ENCODE measurements around the gene MEIOB.

Gene MEIOB

GRCh38 chr16:1846416-1846815 is 25.5 kb downstream of the MEIOB start:
- Histone ChIP-seq H3K4me1 (ENCODE audit: insufficient read depth, low read length) (no peaks in the 10 kb centered on the region), H3K27ac (ENCODE audit: low read depth, low read length) (no peak overlapping the region), H3K27me3 (ENCODE audit: control insufficient read depth in 1 of 2, insufficient read depth in 2 of 2, low read length in 2 of 2) (no peaks in the 10 kb centered on the region), H3K4me3 (ENCODE audit: low read depth in 1 of 2, low read length in 2 of 2) (no peak overlapping the region), H3K36me3 (ENCODE audit: insufficient read depth, low read length) (no peaks in the 10 kb centered on the region), H3K9ac (ENCODE audit: low read length) (no peak overlapping the region), H3K9me3 (ENCODE audit: low read length) (no peaks in the 10 kb centered on the region)

DNA sequence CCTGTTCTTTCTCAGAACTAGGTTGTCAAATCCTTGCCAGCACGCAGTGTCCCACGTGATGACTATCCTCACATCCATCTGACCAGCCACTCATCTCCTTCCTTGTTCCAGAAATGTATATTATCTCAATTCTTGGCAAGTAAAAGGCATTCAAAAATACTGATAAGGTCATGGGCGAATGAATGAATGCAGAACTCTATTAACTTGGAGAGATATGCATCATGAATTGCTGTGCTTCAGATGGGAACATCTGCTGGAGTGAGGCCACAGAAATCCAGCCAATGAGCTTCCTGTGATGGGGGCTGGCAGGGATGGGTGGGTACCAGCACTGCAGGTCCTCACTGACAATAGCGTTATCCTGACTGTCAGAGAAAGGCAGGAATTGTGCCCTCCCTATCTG is 26.0 kb downstream of the MEIOB start:
- no peaks in the 10 kb centered on the region for H3K9me3 ChIP-seq (ENCODE audit: low read length)
- no peaks in the 10 kb centered on the region for H3K27me3 ChIP-seq (ENCODE audit: control insufficient read depth in 1 of 2, insufficient read depth in 2 of 2, low read length in 2 of 2)
- H3K4me1 ChIP-seq (ENCODE audit: insufficient read depth, low read length): no peaks in the 10 kb centered on the region

DNA sequence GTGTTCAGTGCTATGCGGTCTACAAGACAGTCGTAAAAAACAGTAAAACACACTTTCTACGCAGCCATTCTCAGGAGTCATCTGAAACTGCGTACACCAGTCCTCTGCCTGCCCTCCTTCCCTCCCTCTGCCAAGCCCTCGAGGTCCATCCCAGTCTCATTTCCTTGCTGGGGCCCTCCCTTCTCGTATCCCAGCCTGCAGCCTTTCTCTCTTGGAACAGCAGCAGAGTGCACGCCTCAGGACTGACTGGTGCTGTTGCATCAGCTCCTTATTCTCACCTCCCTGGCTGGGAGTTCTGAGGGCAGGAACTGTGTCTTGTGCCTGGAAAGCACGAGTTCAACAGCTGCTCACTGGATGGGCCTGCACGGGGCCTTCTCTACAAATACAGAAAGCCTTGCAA is 32.4 kb downstream of the MEIOB start:
- Histone ChIP-seq H3K9me3 (ENCODE audit: low read length) (no peaks in the 10 kb centered on the region), H3K4me3 (ENCODE audit: low read depth in 1 of 2, low read length in 2 of 2) (no peak overlapping the region), H3K36me3 (ENCODE audit: insufficient read depth, low read length) (no peaks in the 10 kb centered on the region), H3K27ac (ENCODE audit: low read depth, low read length) (no peak overlapping the region), H3K4me1 (ENCODE audit: insufficient read depth, low read length) (no peaks in the 10 kb centered on the region), H3K9ac (ENCODE audit: low read length) (no peak overlapping the region), H3K27me3 (ENCODE audit: control insufficient read depth in 1 of 2, insufficient read depth in 2 of 2, low read length in 2 of 2) (no peaks in the 10 kb centered on the region)

More for the DNA sequence above, 26.0 kb downstream of the MEIOB start:
- Histone ChIP-seq H3K36me3 (ENCODE audit: insufficient read depth, low read length) (no peaks in the 10 kb centered on the region), H3K9ac (ENCODE audit: low read length) (no peak overlapping the region), H3K27ac (ENCODE audit: low read depth, low read length) (no peak overlapping the region), H3K4me3 (ENCODE audit: low read depth in 1 of 2, low read length in 2 of 2) (no peak overlapping the region)

GRCh38 chr16:1834096-1834495 is 37.9 kb downstream of the MEIOB start:
- H3K9me3 ChIP-seq (ENCODE audit: low read length): no peaks in the 10 kb centered on the region
- peaks cover 4% of the 10 kb centered on the region for H3K4me1 ChIP-seq (ENCODE audit: insufficient read depth, low read length)
- no peaks in the 10 kb centered on the region for H3K27me3 ChIP-seq (ENCODE audit: control insufficient read depth in 1 of 2, insufficient read depth in 2 of 2, low read length in 2 of 2)
- no peak overlapping the region for H3K4me3 ChIP-seq (ENCODE audit: low read depth in 1 of 2, low read length in 2 of 2)
- no peak overlapping the region for H3K9ac ChIP-seq (ENCODE audit: low read length)
- no peak overlapping the region for H3K27ac ChIP-seq (ENCODE audit: low read depth, low read length)
- H3K36me3 ChIP-seq (ENCODE audit: insufficient read depth, low read length): peaks cover 15% of the 10 kb centered on the region

DNA sequence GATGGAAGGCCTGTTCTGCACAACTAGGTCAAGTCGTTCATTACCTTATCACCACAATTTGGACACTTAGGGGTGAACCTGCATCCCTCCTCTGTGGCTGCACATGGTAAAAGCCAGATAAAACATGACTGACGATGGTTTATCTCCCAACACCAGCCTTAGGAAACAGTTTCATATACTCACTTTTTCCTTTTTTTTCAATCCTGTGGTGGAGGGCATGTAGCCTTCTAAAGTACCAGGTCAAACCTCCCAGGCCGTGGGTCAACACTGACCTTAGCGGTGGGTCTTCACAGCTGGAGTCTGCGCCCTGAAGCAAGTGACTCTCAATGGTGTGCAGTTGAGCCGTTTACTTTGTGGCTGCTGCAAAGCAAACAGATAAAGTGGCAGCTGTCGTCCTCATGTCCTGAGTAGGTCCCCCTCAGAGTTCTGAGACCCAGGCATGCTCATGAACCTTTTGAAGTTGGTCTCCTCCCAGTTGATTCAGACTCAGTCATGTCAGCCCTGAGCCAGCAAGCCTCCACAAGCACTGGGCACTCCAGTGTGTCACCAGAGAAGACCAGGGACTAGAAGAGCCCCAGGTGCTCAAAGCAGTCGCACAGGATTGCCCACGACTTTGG is 39.0 kb downstream of the MEIOB start:
- H3K27me3 ChIP-seq (ENCODE audit: control insufficient read depth in 1 of 2, insufficient read depth in 2 of 2, low read length in 2 of 2): no peaks in the 10 kb centered on the region
- peaks cover 16% of the 10 kb centered on the region for H3K4me1 ChIP-seq (ENCODE audit: insufficient read depth, low read length)
- no peak overlapping the region for H3K4me3 ChIP-seq (ENCODE audit: low read depth in 1 of 2, low read length in 2 of 2)
- H3K36me3 ChIP-seq (ENCODE audit: insufficient read depth, low read length): peaks cover 15% of the 10 kb centered on the region
- no peak overlapping the region for H3K9ac ChIP-seq (ENCODE audit: low read length)
- H3K27ac ChIP-seq (ENCODE audit: low read depth, low read length): no peak overlapping the region
- H3K9me3 ChIP-seq (ENCODE audit: low read length): no peaks in the 10 kb centered on the region

GRCh38 chr16:1831186-1832075 is 40.5 kb downstream of the MEIOB start:
- Histone ChIP-seq H3K4me3 (ENCODE audit: low read depth in 1 of 2, low read length in 2 of 2) (no peak overlapping the region), H3K36me3 (ENCODE audit: insufficient read depth, low read length) (peaks cover 15% of the 10 kb centered on the region), H3K4me1 (ENCODE audit: insufficient read depth, low read length) (peaks cover 20% of the 10 kb centered on the region), H3K27me3 (ENCODE audit: control insufficient read depth in 1 of 2, insufficient read depth in 2 of 2, low read length in 2 of 2) (no peaks in the 10 kb centered on the region), H3K9ac (ENCODE audit: low read length) (no peak overlapping the region), H3K27ac (ENCODE audit: low read depth, low read length) (no peak overlapping the region), H3K9me3 (ENCODE audit: low read length) (no peaks in the 10 kb centered on the region)

DNA sequence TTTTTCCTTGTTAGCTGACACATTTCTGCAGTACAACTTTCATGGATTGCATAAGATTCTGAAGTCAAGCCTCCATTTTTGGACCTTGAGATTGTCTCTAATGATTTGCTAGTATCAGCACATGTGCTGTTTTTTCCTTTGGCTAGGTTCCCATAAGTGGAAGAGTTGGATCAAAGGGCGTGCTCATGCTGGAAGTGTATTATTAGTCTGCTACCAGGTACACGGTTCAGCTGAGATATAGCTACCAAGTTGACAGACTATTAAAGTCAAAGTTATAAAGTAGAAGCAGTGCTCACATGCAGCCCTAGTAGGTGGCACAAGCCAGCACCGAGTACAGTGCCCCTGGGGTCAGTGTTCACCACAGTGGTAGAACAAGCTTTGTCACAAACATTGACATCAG is 41.8 kb downstream of the MEIOB start:
- H3K4me1 ChIP-seq (ENCODE audit: insufficient read depth, low read length): peaks cover 27% of the 10 kb centered on the region
- H3K27me3 ChIP-seq (ENCODE audit: control insufficient read depth in 1 of 2, insufficient read depth in 2 of 2, low read length in 2 of 2): no peaks in the 10 kb centered on the region
- H3K27ac ChIP-seq (ENCODE audit: low read depth, low read length): no peak overlapping the region
- H3K36me3 ChIP-seq (ENCODE audit: insufficient read depth, low read length): peaks cover 15% of the 10 kb centered on the region
- H3K4me3 ChIP-seq (ENCODE audit: low read depth in 1 of 2, low read length in 2 of 2): no peak overlapping the region
- no peaks in the 10 kb centered on the region for H3K9me3 ChIP-seq (ENCODE audit: low read length)
- no peak overlapping the region for H3K9ac ChIP-seq (ENCODE audit: low read length)

- peak overlapping the region in 1 of 2 donors; percentile 41 for H3K4me3 ChIP-seq (ENCODE audit: low read depth in 1 of 2, low read length in 2 of 2)
- no peak overlapping the region for H3K27ac ChIP-seq (ENCODE audit: low read depth, low read length)
- no peaks in the 10 kb centered on the region for H3K27me3 ChIP-seq (ENCODE audit: control insufficient read depth in 1 of 2, insufficient read depth in 2 of 2, low read length in 2 of 2)
- no peaks in the 10 kb centered on the region for H3K9me3 ChIP-seq (ENCODE audit: low read length)
- peaks cover 15% of the 10 kb centered on the region for H3K36me3 ChIP-seq (ENCODE audit: insufficient read depth, low read length)
- H3K9ac ChIP-seq (ENCODE audit: low read length): no peak overlapping the region
- H3K4me1 ChIP-seq (ENCODE audit: insufficient read depth, low read length): peaks cover 40% of the 10 kb centered on the region
These were observed 43.1 kb downstream of the MEIOB start for GRCh38 chr16:1828645-1829410.

DNA sequence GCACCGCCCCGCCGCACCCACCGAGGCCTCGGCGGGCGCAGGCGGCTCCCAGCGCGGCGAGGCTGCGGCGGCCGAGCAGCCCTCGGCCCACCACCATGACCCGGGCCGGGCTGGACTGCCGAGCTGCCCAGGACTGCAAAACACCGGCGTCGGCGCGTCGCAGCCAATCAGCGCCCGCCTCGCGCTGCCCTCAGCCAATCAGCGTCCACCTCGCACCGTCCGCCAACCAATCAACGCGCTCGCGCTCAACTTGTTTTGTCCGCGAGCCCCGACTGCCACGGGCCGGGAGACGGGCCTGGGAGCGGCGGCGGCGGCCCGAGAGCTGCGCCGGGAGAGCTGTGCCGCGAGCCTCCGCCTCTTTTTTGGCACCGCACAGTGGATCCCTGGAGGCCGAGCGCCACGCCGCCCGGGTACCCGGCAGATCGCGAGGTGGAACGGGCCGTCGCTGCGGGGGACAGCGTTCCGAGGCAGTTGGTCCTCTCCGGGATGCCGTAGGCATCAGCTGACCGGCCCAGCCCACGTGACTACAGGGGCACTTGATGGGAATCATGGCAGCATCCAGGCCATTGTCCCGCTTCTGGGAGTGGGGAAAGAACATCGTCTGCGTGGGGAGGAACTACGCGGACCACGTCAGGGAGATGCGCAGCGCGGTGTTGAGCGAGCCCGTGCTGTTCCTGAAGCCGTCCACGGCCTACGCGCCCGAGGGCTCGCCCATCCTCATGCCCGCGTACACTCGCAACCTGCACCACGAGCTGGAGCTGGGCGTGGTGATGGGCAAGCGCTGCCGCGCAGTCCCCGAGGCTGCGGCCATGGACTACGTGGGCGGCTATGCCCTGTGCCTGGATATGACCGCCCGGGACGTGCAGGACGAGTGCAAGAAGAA is 45.0 kb downstream of the MEIOB start, which contains the start of the genes FAHD1 and HAGH:
FAHD1 (plus strand) TSS at position 516 of the 883 bp plus-strand sequence; CDS start at position 549, 33 bp downstream.
HAGH (minus strand) TSS at position 135 of the 883 bp plus-strand sequence; CDS start at position 97, 38 bp downstream.
- Histone ChIP-seq H3K4me1 (ENCODE audit: insufficient read depth, low read length) (peaks cover 42% of the 10 kb centered on the region), H3K4me3 (ENCODE audit: low read depth in 1 of 2, low read length in 2 of 2) (peak within 1 kb of the TSS; percentile 93 to 99), H3K9ac (ENCODE audit: low read length) (peak within 1 kb of the TSS; percentile 44), H3K36me3 (ENCODE audit: insufficient read depth, low read length) (peaks cover 25% of the 10 kb centered on the region), H3K9me3 (ENCODE audit: low read length) (no peaks in the 10 kb centered on the region), H3K27ac (ENCODE audit: low read depth, low read length) (peak within 1 kb of the TSS; percentile 84), H3K27me3 (ENCODE audit: control insufficient read depth in 1 of 2, insufficient read depth in 2 of 2, low read length in 2 of 2) (no peaks in the 10 kb centered on the region)

DNA sequence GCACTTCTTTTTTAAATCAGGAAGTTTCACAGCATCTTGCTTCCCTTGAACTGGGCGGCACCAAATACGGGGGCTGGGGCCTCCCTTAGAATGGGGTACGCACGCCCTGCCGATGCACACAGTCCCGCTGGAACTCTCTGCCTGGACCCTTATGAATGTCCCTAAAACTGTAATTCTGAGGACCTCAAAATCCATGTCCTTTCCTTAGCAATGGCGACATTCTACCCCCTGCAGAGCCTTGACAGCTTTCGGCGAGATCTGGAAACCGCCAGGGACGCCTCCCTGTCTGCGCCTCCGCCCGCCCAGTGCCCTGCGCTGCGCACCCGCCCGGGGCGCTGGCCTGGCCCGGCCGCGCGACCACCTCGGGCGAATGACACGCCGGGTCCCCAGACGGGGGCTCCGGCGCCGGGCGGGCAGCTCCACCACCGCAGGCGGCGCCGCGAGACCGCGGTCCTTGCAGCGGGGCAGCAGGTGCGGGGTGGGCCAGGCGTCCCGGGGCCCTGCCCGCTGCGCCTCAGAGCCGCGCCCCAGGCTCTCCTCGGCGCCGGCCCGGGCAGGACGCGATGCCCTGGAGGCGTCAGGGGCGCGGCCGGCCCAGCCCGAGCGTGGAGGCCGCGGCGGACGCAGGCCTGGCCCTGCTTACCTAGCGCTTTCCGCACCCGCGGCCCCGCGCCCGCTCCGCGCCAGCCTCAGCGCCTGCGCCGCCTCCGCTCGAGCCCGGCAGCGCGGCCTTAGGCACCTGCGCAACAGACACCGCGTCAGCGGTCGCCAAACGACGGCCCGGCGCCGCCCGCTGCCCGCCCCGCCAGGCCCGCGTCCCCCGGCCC is 45.9 kb downstream of the MEIOB start:
- H3K36me3 ChIP-seq (ENCODE audit: insufficient read depth, low read length): peaks cover 28% of the 10 kb centered on the region
- no peaks in the 10 kb centered on the region for H3K9me3 ChIP-seq (ENCODE audit: low read length)
- H3K9ac ChIP-seq (ENCODE audit: low read length): peak overlapping the region; percentile 44
- H3K27ac ChIP-seq (ENCODE audit: low read depth, low read length): peak overlapping the region; percentile 49
- H3K4me1 ChIP-seq (ENCODE audit: insufficient read depth, low read length): peaks cover 42% of the 10 kb centered on the region
- peak overlapping the region; percentile 66 to 75 for H3K4me3 ChIP-seq (ENCODE audit: low read depth in 1 of 2, low read length in 2 of 2)
- H3K27me3 ChIP-seq (ENCODE audit: control insufficient read depth in 1 of 2, insufficient read depth in 2 of 2, low read length in 2 of 2): no peaks in the 10 kb centered on the region

Data from muscle layer of colon (tissue), 2 donors.